H1 (cell line): ENCODE results near the gene PKNOX1. TPM values are rescaled to one million over a fixed set of nuclear protein-coding genes. Genes with fewer than 3 reads are reported as not detected.
"Not testable (repeated sequence)": the region's sequence is repeated elsewhere in the genome, so short reads cannot be mapped to it uniquely, and the experiment has no call there.

Experiments used
- CTCF ChIA-PET: fragments of 300-600 bp; sonication (Branson Sonifier 250); formaldehyde crosslinking; loops from one replicate; lab custom pipeline; 2021; ENCODE audit not compliant: partially characterized antibody; lab: Charles Lee
- POLR2A ChIA-PET: fragments of 300-600 bp; sonication (Branson Sonifier 250); formaldehyde crosslinking; loops from one replicate; lab custom pipeline; 2021; ENCODE audit warnings: inconsistent platforms; ENCODE audit not compliant: partially characterized antibody; lab: Charles Lee
- DNase-seq, 2 experiments: peaks; one replicate each; pipeline versions ENCODE4 v3.0.0 to v3.0.0-alpha.2; 2010 to 2022; ENCODE audit warnings: low spot score in 2 of 2, low read depth in 1 of 2, mixed read lengths in 1 of 2
- FAIRE-seq: peaks from 2 replicates; lab custom pipeline; 2011; peaks lifted over from hg19 to GRCh38; lab: Jason Lieb, UNC
- H2AFZ ChIP-seq: 2 replicates; pipeline ENCODE4 v1.8.1; 2012; ENCODE audit warnings: low read length, inconsistent platforms
- H2AK5ac ChIP-seq: 2 replicates; pipeline ENCODE4 v1.6.1; 2013; ENCODE audit warnings: low read depth, low read length
- H2BK120ac ChIP-seq: replicated peaks from 2 replicates; pipeline ENCODE3; 2013; ENCODE audit warnings: low read depth, low read length, inconsistent platforms
- H2BK12ac ChIP-seq: 2 replicates; pipeline ENCODE4 v1.6.1; 2013; ENCODE audit warnings: low read depth, low read length
- H2BK15ac ChIP-seq: 2 replicates; pipeline ENCODE4 v1.6.1; 2013; ENCODE audit warnings: low read length
- H2BK20ac ChIP-seq: 2 replicates; pipeline ENCODE4 v1.6.1; 2013; ENCODE audit warnings: low read length
- H2BK5ac ChIP-seq: 2 replicates; pipeline ENCODE4 v1.6.1; 2013; ENCODE audit warnings: low read depth, low read length
- H3K14ac ChIP-seq: 2 replicates; pipeline ENCODE4 v1.6.1; 2013; ENCODE audit warnings: inconsistent platforms; ENCODE audit not compliant: insufficient read length
- H3K18ac ChIP-seq: 2 replicates; pipeline ENCODE4 v1.6.1; 2013; ENCODE audit warnings: low read length; ENCODE audit errors: extremely low read depth
- H3K23ac ChIP-seq: 2 replicates; pipeline ENCODE4 v1.6.1; 2013; ENCODE audit warnings: inconsistent platforms; ENCODE audit not compliant: insufficient read length
- H3K23me2 ChIP-seq: 2 replicates; pipeline ENCODE4 v1.6.1; 2013; ENCODE audit warnings: low read depth, low read length
- H3K27ac ChIP-seq: 2 replicates; pipeline ENCODE4 v1.6.1; 2011; ENCODE audit warnings: low read depth, low read length, inconsistent platforms
- H3K27me3 ChIP-seq, 4 experiments: replicated peaks in 1 of 4; 1 replicate in 1 of 4; 2 replicates in 3 of 4; pipeline versions ENCODE4 v1.6.1 to v1.8.1; 2011 to 2013; ENCODE audit warnings: low read length in 3 of 4, mild to moderate bottlenecking in 3 of 4, inconsistent platforms in 2 of 4, mixed read lengths in 2 of 4, moderate library complexity in 1 of 4; ENCODE audit not compliant: control insufficient read depth in 3 of 4, insufficient read depth in 3 of 4; ENCODE audit errors: extremely low read depth in 1 of 4
- H3K36me3 ChIP-seq, 4 experiments: 2 replicates each; pipeline versions ENCODE4 v1.6.1 to v1.8.1; 2011 to 2013; ENCODE audit warnings: mild to moderate bottlenecking in 4 of 4, low read length in 3 of 4, moderate library complexity in 2 of 4, control low read depth in 1 of 4, inconsistent platforms in 1 of 4; ENCODE audit not compliant: insufficient read depth in 4 of 4, control insufficient read depth in 2 of 4
- H3K4ac ChIP-seq: replicated peaks from 2 replicates; pipeline ENCODE3; 2013; ENCODE audit warnings: low read length, low read depth, mixed read lengths, inconsistent platforms; ENCODE audit not compliant: insufficient read length
- H3K4me1 ChIP-seq, 4 experiments: replicated peaks in 1 of 4; 1 replicate in 1 of 4; 2 replicates in 3 of 4; pipeline versions ENCODE4 v1.6.1 to v1.8.1; 2011 to 2013; ENCODE audit warnings: low read length in 3 of 4, inconsistent platforms in 2 of 4, mixed read lengths in 1 of 4; ENCODE audit not compliant: insufficient read depth in 4 of 4, control insufficient read depth in 3 of 4
- H3K4me2 ChIP-seq, 2 experiments: 2 replicates each; pipeline versions ENCODE4 v1.6.1 to v1.8.1; 2011 to 2013; ENCODE audit warnings: low read depth in 2 of 2, low read length in 2 of 2, control low read depth in 1 of 2, inconsistent platforms in 1 of 2, mild to moderate bottlenecking in 1 of 2; ENCODE audit not compliant: insufficient read depth in 1 of 2
- H3K4me3 ChIP-seq, 4 experiments: fragments of 200-600, 300-600 bp in 1 of 4; sonication (generic), shearing (Covaris generic), sonication (Bioruptor Twin) in 1 of 4; 2 replicates each; pipeline versions ENCODE4 v1.5.1 to v1.8.1; 2011 to 2016; ENCODE audit warnings: low read length in 4 of 4, low read depth in 3 of 4, control low read depth in 2 of 4, inconsistent platforms in 2 of 4, mild to moderate bottlenecking in 2 of 4, mixed read lengths in 1 of 4, moderate library complexity in 1 of 4; ENCODE audit not compliant: insufficient read depth in 2 of 4; ENCODE audit errors: extremely low read depth in 1 of 4
- H3K56ac ChIP-seq: replicated peaks from 2 replicates; pipeline ENCODE3; 2013; ENCODE audit warnings: low read depth, mild to moderate bottlenecking, mixed read lengths, low read length, inconsistent platforms; ENCODE audit not compliant: insufficient read length
- H3K79me1 ChIP-seq: 2 replicates; pipeline ENCODE4 v1.6.1; 2013; ENCODE audit warnings: low read depth, low read length, control low read depth
- H3K79me2 ChIP-seq, 2 experiments: 2 replicates each; pipeline versions ENCODE4 v1.6.1 to v1.8.1; 2012 to 2013; ENCODE audit warnings: low read length in 2 of 2, mild to moderate bottlenecking in 2 of 2, inconsistent platforms in 1 of 2; ENCODE audit not compliant: insufficient read depth in 2 of 2, control insufficient read depth in 1 of 2
- H3K9ac ChIP-seq, 4 experiments: replicated peaks in 1 of 4; 1 replicate in 1 of 4; 2 replicates in 3 of 4; pipeline versions ENCODE4 v1.6.1 to v1.8.1; 2011 to 2013; ENCODE audit warnings: low read depth in 3 of 4, low read length in 3 of 4, control low read depth in 2 of 4, mild to moderate bottlenecking in 2 of 4, moderate library complexity in 2 of 4, inconsistent platforms in 1 of 4; ENCODE audit errors: extremely low read depth in 1 of 4
- H3K9me3 ChIP-seq, 2 experiments: 2 replicates each; pipeline versions ENCODE4 v1.6.1 to v1.8.1; 2012 to 2013; ENCODE audit warnings: mild to moderate bottlenecking in 2 of 2, moderate library complexity in 2 of 2, control low read depth in 1 of 2, inconsistent platforms in 1 of 2, low read depth in 1 of 2, low read length in 1 of 2, mixed read lengths in 1 of 2; ENCODE audit not compliant: insufficient read depth in 2 of 2
- H4K20me1 ChIP-seq, 2 experiments: replicated peaks in 1 of 2; 2 replicates each; pipeline versions ENCODE3 to v1.8.1; 2011 to 2013; ENCODE audit warnings: inconsistent platforms in 2 of 2, low read length in 2 of 2, mild to moderate bottlenecking in 1 of 2; ENCODE audit not compliant: insufficient read depth in 2 of 2, control insufficient read depth in 1 of 2
- H4K5ac ChIP-seq: 2 replicates; pipeline ENCODE4 v1.6.1; 2013; ENCODE audit warnings: low read length, low read depth, mixed read lengths, inconsistent platforms; ENCODE audit not compliant: insufficient read length
- H4K8ac ChIP-seq: 2 replicates; pipeline ENCODE4 v1.8.0; 2013; ENCODE audit warnings: mild to moderate bottlenecking, moderate library complexity, low read length, inconsistent platforms; ENCODE audit not compliant: insufficient read depth; ENCODE audit errors: extremely low read depth
- H4K91ac ChIP-seq: replicated peaks from 2 replicates; pipeline ENCODE3; 2013; ENCODE audit warnings: low read length, mixed read lengths, inconsistent platforms; ENCODE audit not compliant: insufficient read length
- WGBS, 2 experiments: shearing (Covaris generic) in 1 of 2; methylation state at CpG; one replicate each; pipeline versions ENCODE4 v1.1.6 to v1.1.7; 2013 to 2015; ENCODE audit warnings: low lambda C conversion rate in 2 of 2, mixed read lengths in 2 of 2, inconsistent platforms in 1 of 2, low coverage in 1 of 2, missing lambda C conversion rate in 1 of 2; ENCODE audit not compliant: insufficient replicate concordance in 2 of 2, insufficient coverage in 1 of 2, insufficient read length in 1 of 2; ENCODE audit errors: extremely low coverage in 1 of 2, missing lambda C conversion rate in 1 of 2; 5-methylcytosine and 5-hydroxymethylcytosine counted together
- polyA plus RNA-seq, 7 experiments: library from polyadenylated mRNA; depleted of rRNA in 3 of 7; stranded (reverse) in 5 of 7; unstranded in 2 of 7; fragments of >200 nt in 5 of 7; fragments of 200-250 nt in 2 of 7; gene quantifications; 1 replicate in 5 of 7; 2 replicates in 1 of 7; 4 replicates in 1 of 7; pipeline versions ENCODE4 v1.2.1 to v1.2.3, GENCODE V29; 2011 to 2013; ENCODE audit warnings: missing spikeins in 2 of 7, mixed read lengths in 2 of 7
- total RNA-seq: library from RNA; stranded (reverse); fragmentation: NEBNext Ultra II Directional; extraction: Animal tissue kit (Norgen Biotek cat#: 25700); gene quantifications from 2 replicates; pipeline ENCODE4 v1.2.1, GENCODE V29; 2021

The PKNOX1 gene
- total and polyA plus RNA-seq, 2 of the 8 experiments (the other 6 are each of a cell fraction or from before 2014, with no cell fraction given) = 20.4 to 31.9 TPM

GRCh38 chr21:42933973-42934372, 40.4 kb upstream of the PKNOX1 start:
- DNase-seq, H4K5ac ChIP-seq, H3K36me3 ChIP-seq, H3K27me3 ChIP-seq, H3K18ac ChIP-seq, H2BK15ac ChIP-seq, H2BK120ac ChIP-seq, H3K4me2 ChIP-seq, H4K20me1 ChIP-seq, H2AK5ac ChIP-seq, H2AFZ ChIP-seq, H3K56ac ChIP-seq, H3K4ac ChIP-seq, H3K14ac ChIP-seq, H2BK20ac ChIP-seq, H4K91ac ChIP-seq, H3K9me3 ChIP-seq, H3K79me2 ChIP-seq, H3K79me1 ChIP-seq, H4K8ac ChIP-seq, H3K23ac ChIP-seq, FAIRE-seq, H2BK12ac ChIP-seq, H3K4me3 ChIP-seq, H3K9ac ChIP-seq, H3K27ac ChIP-seq, H3K23me2 ChIP-seq: not testable (repeated sequence)
- WGBS, 2 experiments = 93% methylated on average over 12 of the region's 12 CpGs; no CpG with 5 or more reads in 1 of the 2 experiments
- H2BK5ac ChIP-seq = 0 out of 2 replicates have a peak overlapping the region, but pooled peaks have one; percentile 5
- ChIA-PET CTCF (interaction anchor here (0.6 to 0.7 kb wide), 3 partner anchors 8 to 70 kb away, joined by 3 read pairs; no protein-coding TSS in a partner anchor), POLR2A (interaction anchor here (0.7 to 2.2 kb wide), 6 partner anchors 9 to 51 kb away, joined by 3 to 5 read pairs (median 3); no protein-coding TSS in a partner anchor)
- peaks cover 0 to 25% (median 12%) of the 10 kb centered on the region in 4 experiments; a peak in 6 of 7 replicates for H3K4me1 ChIP-seq
